Spleen (tissue), 13 donors: ENCODE measurements around the gene NFIA. TPM values are rescaled to one million over a fixed set of nuclear protein-coding genes. Genes with fewer than 3 reads are reported as not detected.

Source experiments
- DNase-seq: peaks from one replicate; pipeline ENCODE4 v3.0.0-alpha.2; 2020
- H3K27ac ChIP-seq, 8 donors: fragments of 200-600 bp; sonication (generic) in 7 of 8; 1 replicate in 4 of 8; 2 replicates in 4 of 8; pipeline versions ENCODE4 v1.5.0 to v1.8.0; 2016 to 2021; ENCODE audit warnings: inconsistent platforms in 4 of 8, mild to moderate bottlenecking in 4 of 8, moderate library complexity in 1 of 8
- H3K27me3 ChIP-seq, 7 donors: fragments of 200-600 bp; sonication (generic) in 6 of 7; replicated peaks in 1 of 7; 1 replicate in 4 of 7; 2 replicates in 3 of 7; pipeline versions ENCODE4 v1.5.0 to v1.8.0; 2016 to 2021; ENCODE audit warnings: inconsistent platforms in 3 of 7, mild to moderate bottlenecking in 1 of 7
- H3K36me3 ChIP-seq, 6 donors: fragments of 200-600 bp; sonication (generic) in 5 of 6; 1 replicate in 4 of 6; 2 replicates in 2 of 6; pipeline versions ENCODE4 v1.5.0 to v1.8.0; 2016 to 2021; ENCODE audit warnings: inconsistent platforms in 2 of 6
- H3K4me1 ChIP-seq, 6 donors: fragments of 200-600 bp; sonication (generic) in 5 of 6; 1 replicate in 3 of 6; 2 replicates in 3 of 6; pipeline versions ENCODE4 v1.5.0 to v1.8.0; 2016 to 2021; ENCODE audit warnings: inconsistent platforms in 3 of 6
- H3K4me3 ChIP-seq, 8 donors: fragments of 200-600 bp; sonication (generic) in 7 of 8; 1 replicate in 4 of 8; 2 replicates in 4 of 8; pipeline versions ENCODE4 v1.5.0 to v1.8.0; 2016 to 2021; ENCODE audit warnings: inconsistent platforms in 4 of 8, mild to moderate bottlenecking in 4 of 8, moderate library complexity in 2 of 8
- H3K9me3 ChIP-seq, 8 donors: fragments of 200-600 bp; sonication (generic) in 7 of 8; 1 replicate in 4 of 8; 2 replicates in 4 of 8; pipeline versions ENCODE4 v1.5.0 to v1.8.0; 2016 to 2021; ENCODE audit warnings: inconsistent platforms in 4 of 8
- CTCF ChIP-seq, 11 experiments: fragments of 200-600 bp in 7 of 11; fragments of 450-650 bp in 4 of 11; sonication (generic) in 4 of 11; IDR thresholded peaks in 8 of 11; conservative IDR thresholded peaks in 3 of 11; 1 replicate in 7 of 11; 2 replicates in 4 of 11; pipeline versions ENCODE4 v1.4.0 to v1.8.0; 2016 to 2021; ENCODE audit warnings: antibody characterized with exemption in 11 of 11, inconsistent platforms in 4 of 11, mild to moderate bottlenecking in 1 of 11
- POLR2A ChIP-seq, 3 donors: fragments of 450-650 bp; IDR thresholded peaks; one replicate each; pipeline ENCODE4 v1.5.1; 2017; ENCODE audit warnings: antibody characterized with exemption in 3 of 3, mild to moderate bottlenecking in 1 of 3
- POLR2AphosphoS5 ChIP-seq, 3 donors: sonication (generic); formaldehyde crosslinking; IDR thresholded peaks; one replicate each; pipeline ENCODE4 v1.5.1; 2017; ENCODE audit warnings: antibody characterized with exemption in 3 of 3
- WGBS, 5 donors: extraction: QIAGEN DNeasy Blood & Tissue Kit in 3 of 5; methylation state at CpG; one replicate each; pipeline versions ENCODE4 v1.1.5 to v1.1.7; 2013 to 2018; 5-methylcytosine and 5-hydroxymethylcytosine counted together
- intact Hi-C: fragments of 100-400 bp; cut with DNase I; formaldehyde crosslinking; loops from one replicate; pipeline ENCODE4 v1.15.0; 2023; ENCODE audit warnings: low total_unique reads
- long read RNA-seq, 2 donors: transcript quantifications; one replicate each; lab custom pipeline, GENCODE V29; 2026
- polyA plus RNA-seq, 3 donors: library from polyadenylated mRNA; stranded (reverse); fragments of 200-250 nt; gene quantifications; one replicate each; pipeline ENCODE4 v1.2.1, GENCODE V29; 2013
- total RNA-seq, 7 donors: library from RNA; depleted of rRNA in 3 of 7; stranded (reverse); fragments of >200 nt in 3 of 7; fragmentation: NEBNext Ultra II Directional in 4 of 7; extraction: Animal tissue kit (Norgen Biotek cat#: 25700) in 4 of 7; gene quantifications; one replicate each; pipeline versions ENCODE4 v1.1.0 to v1.2.1, GENCODE V29; 2016 to 2021
- donor health status: healthy with polysubstance abuse.
- donor health status: DM: no; HTN: no; CAD: no; lungs with moderate emphysema.
- donor health status: DM: no; HTN: no; CAD: no.
- donor health status: Bipolar disorder and iron deficiency.
- donor health status: healthy.
- donor health status: DM: no; HTN: no; CAD: no.
- donor health status: DM: yes; HTN: yes; CAD: no.

NFIA gene
- total RNA-seq (10 to 100 TPM; 33.2 to 76.8 (median 40.1) TPM), polyA plus RNA-seq (1 to 10 TPM; 3.1 to 3.7 (median 3.1) TPM)
- long read RNA-seq, donor 1, partial matches to known transcripts: 0 of 2 reads
- long read RNA-seq, donor 1, other reads (novel, unspliced or antisense): 0 of 2 reads
- long read RNA-seq, donor 2, full-length matches to known transcripts: 1 of 1 reads
- long read RNA-seq, donor 2, partial matches to known transcripts: 0 of 1 reads
- long read RNA-seq, donor 2, other reads (novel, unspliced or antisense): 0 of 1 reads

- 0 to 1% (median 1%) methylated on average over 28 to 65 of the region's 73 CpGs for WGBS, 5 donors
- intact Hi-C loops: no loop called here
- DNase-seq: peak; percentile 80
Measured at GRCh38 chr1:61082311-61083012, at the start of gene NFIA. Gene NFIA (plus strand): TSS chr1:61082561.

GRCh38 chr1:61035880-61036279 lies 46.5 kb upstream of the NFIA start:
- no peak for DNase-seq
- peaks cover 0 to 13% (median 11%) of the 10 kb centered on the region in 8 donors for H3K9me3 ChIP-seq
- H3K27ac ChIP-seq: no peak overlapping the region
- H3K4me1 ChIP-seq: no peaks in the 10 kb centered on the region
- intact Hi-C loops: no loop called here
- no peak for TF ChIP-seq POLR2AphosphoS5 (IDR thresholded peaks at IDR 0.05)
- no peak for TF ChIP-seq CTCF (IDR thresholded peaks at IDR 0.05 in 8 of 11, conservative IDR thresholded peaks at IDR 0.05 in 3 of 11)
- no peak for TF ChIP-seq POLR2A (IDR thresholded peaks at IDR 0.05)
- peaks cover 0 to 4% (median 0%) of the 10 kb centered on the region in 7 donors for H3K27me3 ChIP-seq
- no peaks in the 10 kb centered on the region for H3K36me3 ChIP-seq
- no peak overlapping the region for H3K4me3 ChIP-seq

More at GRCh38 chr1:61082311-61083012, at the start of gene NFIA:
- H3K9me3 ChIP-seq: no peaks in the 10 kb centered on the region
- TF ChIP-seq POLR2AphosphoS5 (IDR thresholded peaks at IDR 0.05): peak in 1 of 3 donors; percentile 39
- TF ChIP-seq CTCF (IDR thresholded peaks at IDR 0.05 in 8 of 11, conservative IDR thresholded peaks at IDR 0.05 in 3 of 11): no peak
- peak in 1 of 3 donors; percentile 20 for TF ChIP-seq POLR2A (IDR thresholded peaks at IDR 0.05)
- peaks cover 0 to 54% (median 22%) of the 10 kb centered on the region in 7 donors for H3K27me3 ChIP-seq
- H3K4me3 ChIP-seq: peak within 1 kb of the TSS; percentile 47 to 83 (median 70)
- peak within 1 kb of the TSS; percentile 68 to 92 (median 90) for H3K27ac ChIP-seq
- no peaks in the 10 kb centered on the region for H3K36me3 ChIP-seq
- H3K4me1 ChIP-seq: peaks cover 25 to 90% (median 53%) of the 10 kb centered on the region in 6 donors

GRCh38 chr1:61042466-61043009 lies 39.8 kb upstream of the NFIA start:
- TF ChIP-seq POLR2AphosphoS5 (IDR thresholded peaks at IDR 0.05) (no peak), CTCF (IDR thresholded peaks at IDR 0.05 in 8 of 11, conservative IDR thresholded peaks at IDR 0.05 in 3 of 11) (no peak), POLR2A (IDR thresholded peaks at IDR 0.05) (no peak)
- Histone ChIP-seq H3K4me3 (peak overlapping the region; percentile 4 to 71 (median 39)), H3K4me1 (peaks cover 8 to 14% (median 12%) of the 10 kb centered on the region in 6 donors), H3K36me3 (no peaks in the 10 kb centered on the region), H3K9me3 (no peaks in the 10 kb centered on the region), H3K27ac (peak overlapping the region in 3 of 8 donors; percentile 68 to 85 (median 83)), H3K27me3 (peaks cover 0 to 40% (median 5%) of the 10 kb centered on the region in 7 donors)
- intact Hi-C loops: loop anchor here (5.0 to 10.0 kb wide), 6 partner anchors 65 to 1068 kb away; no protein-coding TSS in a partner anchor
- no peak for DNase-seq
- 25 to 38% (median 29%) methylated on average over 12 to 17 of the region's 17 CpGs for WGBS, 5 donors
